IPS-NIHi11 (cell line): Measurements from ENCODE around the gene CWF19L1.
"Not testable (repeated sequence)": the region's sequence is repeated elsewhere in the genome, so short reads cannot be mapped to it uniquely, and the experiment has no call there.

ENCODE experiments used
- DNase-seq: peaks from one replicate; pipeline ENCODE4 v3.0.0; 2012; ENCODE audit warnings: mixed read lengths, low spot score

Gene CWF19L1

DNA sequence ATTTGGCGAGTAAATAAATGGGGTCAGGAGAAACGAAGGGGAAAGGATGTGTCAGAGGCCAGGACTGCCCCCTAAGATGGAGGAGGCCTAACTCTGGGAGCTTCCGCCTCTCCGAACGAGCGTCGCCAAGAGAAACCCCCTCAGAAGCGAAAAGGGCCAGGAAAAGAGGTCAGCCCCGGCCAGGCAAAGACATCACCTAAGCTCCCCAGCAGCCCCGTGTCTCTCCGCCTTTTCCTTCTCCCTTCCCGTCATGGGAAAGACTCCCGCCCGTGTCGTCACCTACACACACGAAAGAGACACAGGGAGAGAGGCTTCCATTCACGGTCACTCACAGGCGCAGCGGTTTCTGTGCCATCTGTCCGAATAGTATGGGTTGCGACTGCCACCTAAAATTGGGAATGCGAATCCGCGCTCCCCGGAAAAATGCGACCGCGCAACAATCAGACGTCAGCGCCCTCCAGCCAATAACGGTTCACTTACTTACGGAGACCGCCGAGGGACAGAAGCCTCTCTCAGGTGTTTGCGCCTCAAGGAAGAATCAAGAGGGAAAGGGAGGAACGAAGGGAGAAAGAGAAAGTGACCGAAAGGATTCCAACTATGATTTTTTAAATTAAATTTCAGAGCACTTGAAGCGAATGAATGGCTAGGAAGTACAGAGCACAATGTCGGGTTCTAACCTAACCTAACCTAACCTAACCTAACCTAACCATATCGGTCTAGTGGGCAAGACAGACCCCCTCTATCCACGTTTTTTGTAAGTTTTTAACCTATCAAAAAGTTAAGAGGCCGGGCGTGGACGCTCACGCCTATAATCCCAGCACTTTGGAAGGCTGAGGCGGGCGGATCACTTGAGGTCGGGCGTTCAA, at the start of gene CWF19L1:
TSS of gene CWF19L1 (minus strand) at position 400 of the 866 bp plus-strand sequence. CDS start at position 355, 45 bp downstream.
- DNase-seq: peak; percentile 90

- DNase-seq: no peak
These were observed 48.2 kb upstream of the CWF19L1 start for GRCh38 chr10:100315615-100316014.

- no peak for DNase-seq
These were observed 43.9 kb upstream of the CWF19L1 start for GRCh38 chr10:100311298-100311697.

- DNase-seq: no peak
These were observed 40.2 kb upstream of the CWF19L1 start for GRCh38 chr10:100307684-100308083.

DNA sequence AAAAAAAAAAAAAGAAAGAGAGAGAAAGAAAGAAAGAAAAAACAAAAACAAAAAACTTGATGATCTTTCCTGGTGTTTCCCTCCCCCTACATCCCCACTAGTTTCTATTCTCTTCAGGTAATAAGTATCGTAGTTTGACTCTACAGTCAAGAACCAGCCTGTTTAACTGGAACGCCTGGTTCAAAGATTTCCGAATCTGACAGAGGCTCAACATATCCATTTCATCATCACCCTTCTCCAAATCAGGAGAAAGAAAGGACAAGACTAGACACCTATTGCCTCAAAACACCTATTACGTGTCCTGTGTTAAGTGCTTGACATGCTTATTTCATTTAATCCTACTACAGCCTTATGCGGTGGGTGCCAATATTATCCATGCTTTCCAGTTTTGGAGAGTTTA, 39.4 kb upstream of the CWF19L1 start:
- no peak for DNase-seq

DNA sequence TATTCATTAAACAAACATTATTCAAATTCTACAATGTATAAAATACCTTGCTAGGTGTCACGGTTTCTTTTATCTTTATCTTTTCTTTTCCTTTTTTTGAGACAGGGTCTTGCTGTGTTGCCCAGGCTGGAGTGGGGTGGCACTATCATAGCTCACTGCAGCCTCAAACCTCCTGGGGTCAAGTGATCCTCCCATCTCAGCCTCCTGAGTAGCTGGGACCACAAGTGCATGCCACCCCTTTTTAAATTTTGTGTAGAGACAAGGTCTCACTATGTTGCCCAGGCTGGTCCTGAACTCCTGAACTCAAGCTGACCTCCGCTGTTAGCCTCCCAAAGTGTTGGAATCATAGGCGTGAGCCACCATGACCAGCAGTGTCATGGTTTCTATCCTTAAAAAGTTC, 37.0 kb upstream of the CWF19L1 start:
- DNase-seq: no peak

- DNase-seq: peak; percentile 68
These were observed 36.4 kb upstream of the CWF19L1 start for GRCh38 chr10:100303724-100304319.

DNA sequence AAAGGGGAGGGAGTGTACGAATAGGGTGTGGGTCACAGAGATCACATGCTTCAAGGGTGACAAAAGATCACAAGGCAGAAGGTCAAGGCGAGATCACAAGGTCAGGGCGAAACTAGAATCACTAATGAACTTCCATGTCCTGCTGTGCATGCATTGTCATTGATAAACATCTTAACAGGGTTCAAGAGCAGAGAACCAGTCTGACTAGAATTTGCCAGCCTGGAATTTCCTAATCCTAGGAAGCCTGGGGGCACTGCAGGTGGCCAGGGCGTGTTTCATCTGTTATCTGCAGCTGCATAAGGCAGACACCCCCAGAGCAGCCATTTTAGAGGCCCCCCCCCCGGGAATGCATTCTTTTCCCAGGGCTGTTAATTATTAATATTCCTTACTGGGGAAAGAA, 33.7 kb upstream of the CWF19L1 start:
- not testable (repeated sequence) for DNase-seq

DNA sequence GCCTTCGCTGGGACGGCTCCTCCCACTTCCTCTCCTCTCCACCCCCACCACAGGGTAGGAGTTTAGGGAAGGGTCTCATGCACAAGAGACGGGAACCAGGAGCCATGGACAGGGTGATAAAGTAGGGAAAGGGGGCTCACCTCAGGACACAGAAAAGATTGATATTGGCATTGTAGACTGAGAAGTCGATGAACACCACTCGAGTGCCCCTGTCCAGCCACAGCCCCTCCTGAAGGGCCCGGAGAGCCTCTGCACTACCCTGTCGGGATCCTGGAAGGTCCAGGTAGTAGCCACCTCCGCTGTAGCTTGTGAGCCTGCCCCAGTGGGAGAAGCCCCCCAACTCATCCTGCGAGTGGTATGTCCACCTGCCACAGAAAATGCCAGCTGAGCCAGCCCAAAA, 29.8 kb upstream of the CWF19L1 start:
- no peak for DNase-seq

- no peak for DNase-seq
These were observed 25.6 kb upstream of the CWF19L1 start for GRCh38 chr10:100293066-100293465.

- not testable (repeated sequence) for DNase-seq
These were observed 24.9 kb upstream of the CWF19L1 start for GRCh38 chr10:100292300-100292699.

DNA sequence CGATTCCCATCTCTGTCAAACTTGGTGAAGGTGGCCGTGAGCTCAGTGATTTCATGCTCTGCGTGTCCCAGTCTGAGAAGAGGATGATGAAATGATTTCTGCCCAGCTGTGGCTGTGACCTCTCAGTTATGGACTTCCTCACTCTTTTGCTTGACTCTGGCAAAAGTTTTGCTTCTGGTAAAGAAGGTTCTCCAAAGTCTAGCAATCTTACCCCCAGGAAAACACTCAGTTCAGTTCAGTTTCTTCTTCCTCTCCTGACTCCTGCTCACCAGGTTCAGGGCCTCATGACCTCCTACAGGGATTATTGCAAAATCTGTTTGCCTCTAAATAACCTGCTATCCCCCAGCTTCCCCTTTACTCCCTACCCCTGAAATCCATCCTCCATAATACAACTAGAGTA, 23.9 kb upstream of the CWF19L1 start:
- DNase-seq: no peak

DNA sequence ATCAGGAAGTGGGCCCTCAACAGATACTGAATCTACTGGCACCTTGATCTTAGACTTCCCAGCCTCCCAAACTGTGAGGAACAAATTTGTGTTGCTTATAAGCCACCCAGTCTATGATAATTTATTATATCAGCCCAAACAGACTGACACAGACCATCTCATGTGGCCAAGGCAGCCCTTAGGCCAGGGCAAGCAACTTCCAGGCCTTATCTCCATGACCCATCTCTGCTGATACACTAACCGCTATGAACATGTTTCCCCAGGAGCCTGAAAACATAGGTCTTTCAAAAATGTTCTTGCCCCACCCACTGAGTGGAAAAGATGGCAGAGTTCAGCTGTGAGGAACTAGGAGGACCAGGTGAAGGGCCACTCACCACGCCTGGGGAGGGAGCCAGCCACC, 22.2 kb upstream of the CWF19L1 start:
- no peak for DNase-seq

DNA sequence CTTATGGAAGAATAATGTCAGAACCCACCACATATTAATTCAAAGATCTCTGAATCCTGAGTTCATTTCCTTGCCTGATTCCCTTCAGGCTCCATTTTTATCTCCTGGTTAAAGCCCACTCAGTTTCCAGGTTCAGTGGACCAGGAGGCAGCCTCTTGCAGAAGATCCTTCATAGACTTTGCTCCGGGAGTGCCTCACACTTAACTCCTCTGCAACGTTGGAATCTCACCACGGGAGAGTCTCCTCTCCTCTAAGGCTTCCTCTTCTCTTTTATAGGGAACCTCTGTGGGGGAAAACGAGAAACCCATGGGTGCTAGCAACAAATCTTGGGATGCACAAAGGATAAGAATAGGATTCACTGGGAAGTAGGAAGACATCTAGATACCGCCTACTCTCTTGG, 20.8 kb upstream of the CWF19L1 start:
- DNase-seq: no peak

GRCh38 chr10:100287756-100288155, 20.3 kb upstream of the CWF19L1 start:
- no peak for DNase-seq

DNA sequence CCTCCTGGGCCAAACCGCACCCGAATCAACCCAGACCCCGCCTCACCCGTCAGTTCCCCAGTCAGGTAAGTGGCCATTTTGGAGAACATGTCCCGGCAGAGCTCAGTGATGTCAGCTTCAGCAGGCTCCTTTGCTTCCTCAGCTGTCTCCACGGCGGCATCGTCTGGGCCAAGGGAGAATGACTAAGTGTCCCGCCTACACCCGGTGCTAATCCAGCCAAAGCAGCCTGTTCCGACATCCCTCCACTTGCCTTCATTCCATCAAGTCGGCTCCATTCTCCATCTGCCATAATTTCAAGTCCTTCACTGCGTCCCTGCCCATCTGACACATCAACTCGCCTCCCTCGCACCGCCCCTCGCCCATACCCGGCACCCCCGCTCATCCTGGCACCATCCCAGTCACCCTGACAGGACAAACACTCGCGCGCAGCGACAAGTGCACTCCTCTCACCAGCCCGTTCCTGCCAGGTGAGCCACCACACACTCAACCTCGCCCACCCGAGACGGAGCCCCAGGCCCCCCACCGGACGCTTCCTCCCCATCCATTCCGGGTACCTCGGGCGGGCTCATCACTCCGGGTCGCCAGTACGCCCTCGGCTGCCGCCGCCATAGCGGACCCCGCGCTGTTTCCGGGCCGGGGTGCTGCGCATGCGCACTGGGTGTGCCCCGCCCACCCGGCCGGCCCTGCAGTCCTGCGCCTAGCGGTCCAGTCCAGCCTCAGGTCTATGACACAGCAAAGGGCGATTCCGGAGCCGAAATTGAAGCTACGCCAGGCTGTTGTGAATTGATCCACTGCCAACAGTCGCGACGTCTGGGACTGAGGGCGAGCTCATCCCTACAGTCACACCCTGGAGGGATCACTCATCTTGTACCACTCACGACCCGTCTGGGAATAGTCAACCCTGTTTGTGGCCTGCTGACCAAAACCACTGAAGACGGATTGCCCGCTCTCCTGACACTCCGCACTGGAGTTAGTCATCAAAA, 18.9 kb upstream of the CWF19L1 start, which contains the start of gene BLOC1S2:
TSS of gene BLOC1S2 (minus strand) at position 630 of the 983 bp plus-strand sequence. CDS start at position 609, 21 bp downstream.
- peak; percentile 100 for DNase-seq

DNA sequence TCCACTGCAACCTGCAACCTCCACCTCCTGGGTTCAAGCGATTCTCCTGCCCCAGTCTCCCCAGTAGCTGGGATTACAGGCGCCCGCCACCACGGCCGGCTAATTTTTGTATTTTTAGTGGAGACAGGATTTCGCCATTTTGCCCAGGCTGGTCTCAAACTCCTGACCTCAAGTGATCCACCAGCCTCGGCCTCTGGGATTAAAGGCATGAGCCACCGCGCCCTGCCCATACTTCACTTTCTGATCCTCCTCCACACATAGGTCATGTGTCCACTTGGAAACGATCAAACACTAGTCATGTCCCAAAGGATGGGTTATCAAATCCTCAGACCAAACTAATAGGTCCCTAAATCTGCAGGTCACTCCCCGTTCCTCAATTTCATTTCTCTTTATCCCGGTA, 17.9 kb upstream of the CWF19L1 start:
- DNase-seq: not testable (repeated sequence)

GRCh38 chr10:100282907-100283306, 15.5 kb upstream of the CWF19L1 start:
- DNase-seq: no peak

DNA sequence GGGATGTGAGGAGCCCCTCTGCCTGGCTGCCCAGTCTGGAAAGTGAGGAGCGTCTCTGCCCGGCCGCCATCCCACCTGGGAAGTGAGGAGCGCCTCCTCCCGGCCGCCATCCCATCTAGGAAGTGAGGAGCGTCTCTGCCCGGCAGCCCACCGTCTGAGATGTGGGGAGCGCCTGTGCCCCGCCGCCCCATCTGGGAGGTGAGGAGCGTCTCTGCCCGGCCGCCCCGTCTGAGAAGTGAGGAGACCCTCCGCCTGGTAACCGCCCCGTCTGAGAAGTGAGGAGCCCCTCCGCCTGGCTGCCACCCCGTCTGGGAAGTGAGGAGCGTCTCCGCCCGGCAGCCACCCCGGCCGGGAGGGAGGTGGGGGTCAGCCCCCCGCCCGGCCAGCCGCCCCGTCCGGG, 9.5 kb upstream of the CWF19L1 start:
- not testable (repeated sequence) for DNase-seq

DNA sequence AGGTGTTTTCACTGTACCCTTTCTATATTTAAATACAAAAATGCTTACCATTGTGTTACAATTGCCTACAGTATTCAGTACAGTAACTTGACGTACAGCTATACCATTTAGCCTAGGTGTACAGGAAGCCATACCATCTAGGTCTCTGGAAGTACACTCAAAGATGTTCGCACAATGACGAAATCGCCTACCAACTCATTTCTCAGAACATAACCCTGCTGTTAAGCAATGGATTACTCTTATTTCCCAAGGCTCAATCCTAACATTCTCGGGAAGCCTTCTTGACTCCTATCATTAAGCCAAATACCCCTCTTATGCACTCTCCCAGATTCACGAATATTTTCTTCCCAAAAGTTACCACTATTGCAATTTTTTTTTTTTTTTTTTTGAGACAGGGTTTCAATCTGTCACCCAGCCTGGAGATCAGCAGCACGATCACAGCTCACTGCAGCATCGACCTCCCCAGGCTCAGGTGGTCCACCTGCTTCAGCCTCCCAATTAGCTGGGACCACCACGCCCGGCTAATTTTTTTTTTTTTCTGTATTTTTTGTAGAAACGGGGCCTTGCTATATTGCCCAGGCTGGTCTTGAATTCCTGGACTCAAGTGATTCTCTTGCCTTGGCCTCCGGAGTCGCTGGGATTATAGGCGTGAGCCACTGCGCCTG, 1.5 kb downstream of the CWF19L1 start:
- no peak for DNase-seq

- no peak for DNase-seq
These were observed 13.2 kb downstream of the CWF19L1 start for GRCh38 chr10:100254191-100254590.

GRCh38 chr10:100253041-100253440, 14.4 kb downstream of the CWF19L1 start:
- DNase-seq: no peak
